Measurements from ENCODE around the gene STOX2. TPM values are rescaled to one million over a fixed set of nuclear protein-coding genes. Genes with fewer than 3 reads are reported as not detected.
"Not testable (repeated sequence)": the region's sequence is repeated elsewhere in the genome, so short reads cannot be mapped to it uniquely, and the experiment has no call there.

The STOX2 gene
- total RNA-seq, 1 donor from 2014 or later, result not detected

DNA sequence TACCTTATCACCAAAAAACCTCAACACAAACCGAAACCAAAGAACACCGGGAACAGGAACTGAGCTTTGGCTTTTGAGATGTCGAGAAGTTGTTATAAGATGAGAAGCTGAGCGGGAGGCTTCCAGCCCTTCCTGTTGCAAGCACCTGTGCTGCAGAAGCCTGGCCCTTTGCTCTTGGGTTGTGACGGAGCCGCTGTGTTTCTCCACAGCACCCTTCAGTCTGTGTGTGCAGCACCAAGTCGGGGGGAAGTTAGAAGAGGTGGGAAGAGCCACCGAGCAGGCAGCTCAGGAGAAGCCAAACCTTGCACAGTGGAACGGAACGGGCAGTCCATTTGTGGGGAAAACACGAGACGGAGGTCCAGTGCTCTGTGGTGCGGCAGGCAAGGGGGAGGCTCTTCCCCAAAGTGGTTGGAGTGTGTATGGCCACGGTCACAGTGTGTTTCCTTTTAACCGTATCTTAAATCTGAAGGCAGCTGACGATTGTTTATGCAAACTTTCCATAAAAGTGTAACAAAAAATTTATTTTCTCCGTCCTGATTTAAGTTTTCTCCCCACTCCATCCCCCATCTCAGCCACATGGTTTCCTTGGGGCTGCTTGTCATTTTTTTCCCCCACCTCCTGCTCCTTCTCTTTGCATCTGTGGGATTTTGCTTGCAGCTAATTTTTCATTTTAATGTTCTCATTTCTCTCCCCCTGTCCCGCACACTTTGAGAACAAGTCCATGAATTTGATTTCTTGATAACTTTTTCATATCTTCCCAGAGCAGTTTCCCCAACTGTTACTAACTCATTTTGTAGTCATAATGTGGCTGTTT is 123.7 kb downstream of the STOX2 start:
- Mint-ChIP-seq H3K4me1 (ENCODE audit: low read depth) (peaks cover 22% of the 10 kb centered on the region), H3K9me3 (no peaks in the 10 kb centered on the region), H3K36me3 (ENCODE audit: low read depth) (no peaks in the 10 kb centered on the region), H3K27ac (no peak overlapping the region), H3K27me3 (ENCODE audit: low read depth) (peaks cover 38% of the 10 kb centered on the region), H3K4me3 (ENCODE audit: low read depth) (peak overlapping the region; percentile 74)
- DNase-seq (ENCODE audit: low spot score), result no peak
- intact Hi-C loops (cut with micrococcal nuclease), result no loop called here

DNA sequence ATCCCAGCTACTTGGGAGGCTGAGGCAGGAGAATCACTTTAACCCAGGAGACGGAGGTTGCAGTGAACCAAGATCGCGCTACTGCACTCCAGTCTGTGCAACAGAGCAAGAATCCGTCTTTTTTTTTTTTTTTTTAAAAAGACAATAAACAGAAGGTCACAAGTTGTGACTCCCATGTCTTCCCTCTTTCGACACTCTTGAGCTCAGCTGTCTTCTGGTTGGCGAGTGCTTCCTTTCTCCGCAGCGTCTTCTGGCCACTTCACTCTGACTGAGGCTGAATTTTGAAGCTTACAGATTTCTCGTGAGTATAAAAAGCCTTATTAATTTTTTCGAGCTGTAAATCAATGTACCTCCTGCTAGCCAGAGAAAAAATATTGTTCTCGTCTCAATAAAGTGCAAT is 124.9 kb downstream of the STOX2 start:
- no peaks in the 10 kb centered on the region for H3K9me3 Mint-ChIP-seq
- no peaks in the 10 kb centered on the region for H3K36me3 Mint-ChIP-seq (ENCODE audit: low read depth)
- intact Hi-C loops (cut with micrococcal nuclease), result no loop called here

DNA sequence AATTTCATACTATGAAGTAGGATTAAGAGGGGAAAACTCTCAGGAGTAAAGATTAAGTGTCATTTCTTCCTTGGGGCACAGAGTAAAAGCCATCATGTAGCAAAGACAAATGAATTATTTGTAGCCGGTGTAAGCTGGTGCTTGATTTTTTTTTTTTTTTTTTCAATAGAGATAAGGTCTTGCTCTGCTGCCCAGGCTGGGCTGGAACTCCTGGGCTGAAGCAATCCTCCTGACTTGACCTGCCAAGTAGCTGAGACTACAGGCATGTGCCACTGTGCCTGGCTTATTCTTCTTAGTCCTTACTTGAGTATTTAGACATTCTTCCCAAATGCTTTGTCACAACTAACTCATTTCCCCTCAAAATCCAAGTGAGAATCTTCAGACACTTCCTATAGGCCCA is 125.7 kb downstream of the STOX2 start:
- Mint-ChIP-seq H3K27me3 (ENCODE audit: low read depth) (peaks cover 36% of the 10 kb centered on the region), H3K9me3 (no peaks in the 10 kb centered on the region), H3K4me3 (ENCODE audit: low read depth) (no peak overlapping the region), H3K27ac (no peak overlapping the region), H3K36me3 (ENCODE audit: low read depth) (no peaks in the 10 kb centered on the region), H3K4me1 (ENCODE audit: low read depth) (peaks cover 22% of the 10 kb centered on the region)
- DNase-seq (ENCODE audit: low spot score), result no peak
- intact Hi-C loops (cut with micrococcal nuclease), result no loop called here

More for the DNA sequence above, 124.9 kb downstream of the STOX2 start:
- DNase-seq (ENCODE audit: low spot score), result no peak
- H3K4me1 Mint-ChIP-seq (ENCODE audit: low read depth), result peaks cover 22% of the 10 kb centered on the region
- H3K4me3 Mint-ChIP-seq (ENCODE audit: low read depth), result no peak overlapping the region
- H3K27ac Mint-ChIP-seq, result no peak overlapping the region
- H3K27me3 Mint-ChIP-seq (ENCODE audit: low read depth), result peaks cover 36% of the 10 kb centered on the region

DNA sequence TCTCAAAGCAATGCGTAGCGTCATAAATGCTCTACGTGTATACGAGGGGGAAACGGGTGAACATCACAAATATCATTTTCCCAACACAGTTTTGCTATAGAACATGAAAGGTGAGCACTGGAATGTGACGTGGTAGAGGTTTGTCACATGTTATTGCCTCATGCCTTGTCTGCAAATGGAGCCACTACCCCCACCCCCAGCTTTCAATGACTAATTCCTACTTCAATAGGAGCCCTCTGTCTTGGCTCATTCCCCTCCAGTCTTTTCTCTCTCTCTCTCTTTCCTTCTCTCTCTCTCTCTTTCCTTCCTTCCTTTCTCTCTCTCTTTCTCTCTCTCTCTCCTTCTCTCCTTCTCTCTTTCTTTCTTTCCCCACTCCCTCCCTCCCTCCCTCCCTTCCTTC is 127.0 kb downstream of the STOX2 start:
- intact Hi-C loops (cut with micrococcal nuclease), result no loop called here
- no peak overlapping the region for H3K27ac Mint-ChIP-seq
- H3K27me3 Mint-ChIP-seq (ENCODE audit: low read depth), result peaks cover 30% of the 10 kb centered on the region
- no peak for DNase-seq (ENCODE audit: low spot score)
- H3K4me1 Mint-ChIP-seq (ENCODE audit: low read depth), result peaks cover 22% of the 10 kb centered on the region
- H3K36me3 Mint-ChIP-seq (ENCODE audit: low read depth), result no peaks in the 10 kb centered on the region
- H3K9me3 Mint-ChIP-seq, result no peaks in the 10 kb centered on the region
- H3K4me3 Mint-ChIP-seq (ENCODE audit: low read depth), result no peak overlapping the region

DNA sequence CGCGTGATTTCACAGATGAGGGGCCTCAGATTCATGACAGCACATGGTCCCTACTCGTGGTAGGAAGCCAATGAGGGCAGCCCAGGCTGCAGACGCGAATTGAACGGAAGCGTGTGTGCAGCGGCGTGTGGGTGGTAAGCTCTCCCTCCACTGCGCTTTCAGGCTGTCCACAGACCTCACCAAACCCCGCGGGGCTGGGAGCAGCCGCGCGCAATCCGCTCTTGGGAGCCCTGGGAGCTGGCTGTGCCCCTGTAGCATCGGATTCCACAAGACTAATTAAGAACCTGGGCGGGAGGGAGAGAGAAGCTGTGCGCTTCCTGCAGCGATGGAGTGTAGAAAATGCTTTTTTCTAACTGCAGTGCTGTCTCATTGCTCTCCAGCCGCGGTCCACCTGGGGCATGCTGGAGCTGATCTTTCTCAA is 134.9 kb downstream of the STOX2 start:
- Mint-ChIP-seq H3K27ac (no peak overlapping the region), H3K4me3 (ENCODE audit: low read depth) (peak overlapping the region; percentile 68), H3K36me3 (ENCODE audit: low read depth) (no peaks in the 10 kb centered on the region), H3K4me1 (ENCODE audit: low read depth) (peaks cover 8% of the 10 kb centered on the region), H3K9me3 (no peaks in the 10 kb centered on the region), H3K27me3 (ENCODE audit: low read depth) (peaks cover 31% of the 10 kb centered on the region)
- DNase-seq (ENCODE audit: low spot score), result no peak
- intact Hi-C loops (cut with micrococcal nuclease), result no loop called here

DNA sequence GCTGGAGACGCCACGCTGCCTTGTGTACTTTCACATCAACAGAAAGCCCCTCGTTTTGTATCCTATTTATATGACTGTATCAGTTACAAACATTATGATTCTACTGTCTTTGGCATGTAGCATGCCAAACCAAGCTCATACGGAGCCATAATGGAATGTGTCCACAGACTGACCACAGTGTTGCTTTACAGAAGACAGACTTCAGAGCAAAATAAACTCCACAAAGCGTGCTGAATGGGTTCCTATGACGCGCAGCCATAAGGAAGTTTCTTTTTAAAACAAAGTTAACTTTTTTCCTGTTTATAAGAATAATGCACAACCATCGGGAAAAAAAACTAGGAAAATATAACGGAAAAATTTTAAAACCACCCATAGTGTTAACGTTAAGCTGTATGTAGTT is 136.0 kb downstream of the STOX2 start:
- H3K4me1 Mint-ChIP-seq (ENCODE audit: low read depth), result peaks cover 8% of the 10 kb centered on the region
- peaks cover 7% of the 10 kb centered on the region for H3K9me3 Mint-ChIP-seq
- H3K36me3 Mint-ChIP-seq (ENCODE audit: low read depth), result no peaks in the 10 kb centered on the region
- H3K4me3 Mint-ChIP-seq (ENCODE audit: low read depth), result no peak overlapping the region
- H3K27ac Mint-ChIP-seq, result no peak overlapping the region
- no peak for DNase-seq (ENCODE audit: low spot score)
- H3K27me3 Mint-ChIP-seq (ENCODE audit: low read depth), result peaks cover 31% of the 10 kb centered on the region
- intact Hi-C loops (cut with micrococcal nuclease), result no loop called here

DNA sequence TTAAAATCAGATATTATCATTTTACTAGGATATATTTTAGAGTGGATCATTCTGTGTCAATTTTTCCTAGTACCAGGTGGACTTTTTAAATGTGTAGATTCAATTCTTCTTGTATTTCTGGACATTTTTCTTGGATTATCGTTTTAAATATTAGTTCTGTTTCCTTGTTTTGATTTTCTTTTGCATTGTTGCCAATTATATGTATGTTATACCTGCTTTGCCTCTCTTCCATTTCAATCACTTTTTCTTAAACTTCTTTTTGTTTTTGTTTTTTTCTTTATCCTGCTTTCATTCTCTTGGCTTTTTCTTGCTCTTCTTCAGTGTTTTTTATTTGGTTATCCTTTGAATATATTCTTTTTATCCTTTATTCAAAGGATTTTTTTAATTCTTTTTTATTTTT is 141.0 kb downstream of the STOX2 start:
- intact Hi-C loops (cut with micrococcal nuclease), result no loop called here
- Mint-ChIP-seq H3K27ac (no peak overlapping the region), H3K4me1 (ENCODE audit: low read depth) (peaks cover 2% of the 10 kb centered on the region), H3K4me3 (ENCODE audit: low read depth) (no peak overlapping the region), H3K27me3 (ENCODE audit: low read depth) (peaks cover 14% of the 10 kb centered on the region), H3K36me3 (ENCODE audit: low read depth) (no peaks in the 10 kb centered on the region), H3K9me3 (peaks cover 25% of the 10 kb centered on the region)
- DNase-seq (ENCODE audit: low spot score), result no peak

DNA sequence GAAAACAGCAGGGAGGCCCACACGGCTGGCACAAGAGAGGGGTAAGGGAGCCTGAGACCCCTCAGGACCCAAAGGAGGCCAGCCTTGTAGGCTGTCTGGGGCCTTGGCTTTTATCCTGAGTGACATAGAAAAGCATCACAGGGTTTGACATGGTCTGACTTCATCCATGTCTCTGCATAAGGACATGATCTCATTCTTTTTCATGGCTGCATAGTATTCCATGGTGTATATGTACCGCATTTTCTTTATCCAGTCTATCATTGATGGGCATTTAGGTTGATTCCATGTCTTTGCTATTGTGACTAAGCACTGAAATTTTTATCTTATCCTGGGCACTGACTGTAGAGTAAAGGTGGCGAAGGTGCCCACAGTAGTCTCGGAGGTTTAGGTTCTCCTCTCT is 146.2 kb downstream of the STOX2 start:
- H3K4me3 Mint-ChIP-seq (ENCODE audit: low read depth); intact Hi-C loops (cut with micrococcal nuclease); DNase-seq (ENCODE audit: low spot score); H3K4me1 Mint-ChIP-seq (ENCODE audit: low read depth); H3K27me3 Mint-ChIP-seq (ENCODE audit: low read depth); H3K36me3 Mint-ChIP-seq (ENCODE audit: low read depth); H3K27ac Mint-ChIP-seq: not testable (repeated sequence)
- H3K9me3 Mint-ChIP-seq, result peaks cover 23% of the 10 kb centered on the region

DNA sequence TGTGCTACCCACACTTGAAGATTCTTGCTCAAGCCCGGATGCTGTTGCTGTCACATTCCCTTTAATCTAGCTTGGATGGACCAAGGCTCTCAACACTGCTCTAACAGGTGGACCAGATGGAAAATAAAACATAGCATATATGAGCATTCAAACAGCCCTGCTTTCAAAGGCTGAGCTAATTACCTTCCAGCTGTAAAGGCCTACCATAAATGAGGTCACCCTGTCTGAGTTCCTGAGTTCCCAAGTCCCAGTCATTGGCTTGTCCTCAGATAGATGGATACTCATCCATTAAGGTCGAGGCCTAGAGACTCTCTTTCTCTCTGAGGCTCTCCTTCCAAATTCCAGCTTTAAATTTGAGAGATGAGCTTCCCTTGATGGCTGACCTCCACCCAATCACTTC is 147.5 kb downstream of the STOX2 start:
- Mint-ChIP-seq H3K36me3 (ENCODE audit: low read depth) (no peaks in the 10 kb centered on the region), H3K9me3 (peaks cover 10% of the 10 kb centered on the region), H3K4me3 (ENCODE audit: low read depth) (no peak overlapping the region), H3K4me1 (ENCODE audit: low read depth) (peaks cover 2% of the 10 kb centered on the region), H3K27ac (no peak overlapping the region), H3K27me3 (ENCODE audit: low read depth) (peaks cover 3% of the 10 kb centered on the region)
- intact Hi-C loops (cut with micrococcal nuclease), result no loop called here
- DNase-seq (ENCODE audit: low spot score), result no peak

DNA sequence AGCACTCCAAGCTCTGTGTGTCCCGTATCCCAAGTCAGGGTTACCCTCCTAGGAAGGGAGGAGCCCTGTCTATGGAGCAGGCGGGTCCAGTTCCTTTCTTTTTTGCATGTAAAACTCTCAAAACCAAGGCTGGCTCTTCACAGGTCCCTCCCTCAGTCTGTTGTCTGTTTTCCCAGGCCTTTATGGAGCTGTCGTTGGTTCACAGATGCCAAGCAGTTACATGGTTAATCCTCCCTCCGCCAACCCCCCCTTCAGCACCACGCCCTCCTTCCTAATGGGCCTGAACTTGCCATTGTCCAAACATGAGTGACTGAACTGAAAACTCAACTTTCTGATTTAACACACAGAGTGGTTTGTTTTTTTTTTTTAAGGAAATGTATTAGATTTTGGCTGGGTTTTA is 148.3 kb downstream of the STOX2 start:
- Mint-ChIP-seq H3K4me3 (ENCODE audit: low read depth) (no peak overlapping the region), H3K36me3 (ENCODE audit: low read depth) (no peaks in the 10 kb centered on the region), H3K9me3 (peaks cover 6% of the 10 kb centered on the region), H3K4me1 (ENCODE audit: low read depth) (no peaks in the 10 kb centered on the region), H3K27ac (no peak overlapping the region), H3K27me3 (ENCODE audit: low read depth) (no peaks in the 10 kb centered on the region)
- intact Hi-C loops (cut with micrococcal nuclease), result no loop called here
- DNase-seq (ENCODE audit: low spot score), result no peak

DNA sequence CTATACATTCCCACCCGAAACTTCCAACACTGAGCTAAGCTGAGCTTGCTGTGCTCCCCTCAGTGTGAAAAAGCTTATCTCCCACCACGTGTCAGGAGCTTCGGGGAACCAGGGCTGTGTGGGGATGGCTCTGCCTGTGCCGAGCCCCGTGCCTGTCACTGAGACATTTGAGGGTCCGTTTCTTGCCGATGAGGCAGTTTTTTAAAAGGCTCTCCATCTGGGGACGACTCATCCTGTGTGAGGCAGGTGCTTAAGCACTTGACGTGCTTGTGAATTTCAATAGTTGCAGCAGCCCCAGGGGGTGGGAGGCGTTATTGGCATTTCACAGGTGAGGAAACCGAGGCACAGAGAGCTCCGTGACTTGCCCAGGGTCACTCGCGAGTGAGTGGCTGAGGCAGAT is 151.8 kb downstream of the STOX2 start:
- Mint-ChIP-seq H3K27me3 (ENCODE audit: low read depth) (no peaks in the 10 kb centered on the region), H3K9me3 (no peaks in the 10 kb centered on the region), H3K27ac (no peak overlapping the region), H3K4me1 (ENCODE audit: low read depth) (no peaks in the 10 kb centered on the region), H3K36me3 (ENCODE audit: low read depth) (no peaks in the 10 kb centered on the region), H3K4me3 (ENCODE audit: low read depth) (no peak overlapping the region)
- intact Hi-C loops (cut with micrococcal nuclease), result no loop called here
- DNase-seq (ENCODE audit: low spot score), result no peak

DNA sequence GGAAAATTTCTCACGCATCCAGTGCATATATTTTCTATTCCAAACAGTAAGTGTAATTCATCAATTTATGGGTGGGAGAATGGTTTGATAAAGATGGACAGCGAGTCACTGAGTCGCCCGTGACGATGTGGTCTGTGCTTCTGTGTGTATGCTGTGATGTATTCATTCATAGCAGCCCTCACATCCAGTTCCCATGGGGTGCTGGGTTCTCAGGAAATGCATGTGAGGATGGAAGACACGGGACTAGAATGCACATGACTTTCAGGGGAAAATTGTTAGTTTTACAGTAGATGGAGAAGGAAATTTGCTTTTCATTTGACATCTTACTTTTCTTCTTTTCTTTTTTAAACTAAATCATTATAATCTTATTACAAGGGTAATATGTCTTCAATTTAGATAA is 152.9 kb downstream of the STOX2 start:
- H3K4me3 Mint-ChIP-seq (ENCODE audit: low read depth), result no peak overlapping the region
- intact Hi-C loops (cut with micrococcal nuclease), result no loop called here
- no peak for DNase-seq (ENCODE audit: low spot score)
- H3K36me3 Mint-ChIP-seq (ENCODE audit: low read depth), result no peaks in the 10 kb centered on the region
- no peak overlapping the region for H3K27ac Mint-ChIP-seq
- H3K9me3 Mint-ChIP-seq, result no peaks in the 10 kb centered on the region
- no peaks in the 10 kb centered on the region for H3K4me1 Mint-ChIP-seq (ENCODE audit: low read depth)
- no peaks in the 10 kb centered on the region for H3K27me3 Mint-ChIP-seq (ENCODE audit: low read depth)

DNA sequence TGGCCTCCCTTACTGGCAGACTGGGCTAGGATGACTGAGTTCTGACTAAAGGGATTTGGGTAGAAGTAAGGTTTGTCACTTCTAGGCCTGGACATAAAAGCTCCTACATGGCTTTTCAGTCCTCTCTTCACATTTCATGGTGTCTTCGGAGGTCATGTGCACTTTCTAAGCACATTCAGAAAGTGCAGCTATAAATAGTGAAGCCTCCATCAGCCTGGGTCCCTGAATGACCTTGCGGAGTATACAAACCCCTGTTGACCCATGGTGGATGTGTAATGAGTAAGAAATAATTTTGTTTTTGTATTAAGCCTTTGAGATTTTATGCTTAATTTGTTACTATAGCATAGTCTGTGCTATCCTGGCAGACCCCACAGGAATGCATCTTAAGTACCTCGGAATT is 154.0 kb downstream of the STOX2 start:
- no peak overlapping the region for H3K4me3 Mint-ChIP-seq (ENCODE audit: low read depth)
- H3K9me3 Mint-ChIP-seq, result no peaks in the 10 kb centered on the region
- intact Hi-C loops (cut with micrococcal nuclease), result no loop called here
- H3K27me3 Mint-ChIP-seq (ENCODE audit: low read depth), result no peaks in the 10 kb centered on the region
- DNase-seq (ENCODE audit: low spot score), result no peak
- H3K4me1 Mint-ChIP-seq (ENCODE audit: low read depth), result no peaks in the 10 kb centered on the region
- H3K36me3 Mint-ChIP-seq (ENCODE audit: low read depth), result no peaks in the 10 kb centered on the region
- no peak overlapping the region for H3K27ac Mint-ChIP-seq

DNA sequence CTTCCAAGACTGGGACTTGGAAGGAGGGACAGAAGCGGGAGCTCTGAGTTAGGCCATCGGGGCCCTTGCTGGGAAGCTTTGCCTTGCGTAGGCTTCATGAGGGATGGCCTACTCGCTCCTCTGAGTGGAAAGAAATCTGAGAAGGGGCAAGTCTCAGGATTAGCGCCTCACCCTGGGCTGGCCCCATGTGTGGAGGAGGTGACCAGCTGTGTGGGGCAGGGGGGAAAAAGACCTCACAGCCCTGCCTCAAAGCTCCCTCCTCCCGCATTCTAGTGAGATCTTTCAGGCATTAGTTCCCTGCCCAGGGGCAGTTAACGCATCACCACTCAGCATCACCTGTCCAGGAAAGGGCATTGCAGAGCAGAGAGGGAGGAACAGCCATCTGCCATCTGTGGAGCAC is 156.5 kb downstream of the STOX2 start:
- Mint-ChIP-seq H3K9me3 (no peaks in the 10 kb centered on the region), H3K4me1 (ENCODE audit: low read depth) (no peaks in the 10 kb centered on the region), H3K4me3 (ENCODE audit: low read depth) (no peak overlapping the region), H3K27me3 (ENCODE audit: low read depth) (no peaks in the 10 kb centered on the region), H3K27ac (no peak overlapping the region), H3K36me3 (ENCODE audit: low read depth) (no peaks in the 10 kb centered on the region)
- no peak for DNase-seq (ENCODE audit: low spot score)
- intact Hi-C loops (cut with micrococcal nuclease), result no loop called here

Measured in activated T-helper 2 cell treated with anti-CD3 and anti-CD28 coated beads, Interferon-gamma antibody, Interleukin-2, Interleukin-4, amounts not matched to agents 10 μg/mL and 5 μg/mL and 100 μg/mL, durations not matched to agents 14 hours and 24 hours and 36 hours (primary cell).